HG03039 (cell line): Measurements from ENCODE around the gene BRIP1.
A peak's percentile ranks its signal among the peaks of the same experiment; 100 is the strongest.
"Not testable (repeated sequence)": the region's sequence is repeated elsewhere in the genome, so short reads cannot be mapped to it uniquely, and the experiment has no call there.

Experiments
- ATAC-seq: cut with Tn5 transposase; IDR thresholded peaks from one replicate; pipeline ENCODE4 v1.9.1; 2021; ENCODE audit warnings: mild to moderate bottlenecking, moderate library complexity; ENCODE audit not compliant: unreplicated experiment

Gene BRIP1

GRCh38 chr17:61862975-61863800 lies at the start of gene BRIP1:
Gene BRIP1, minus strand, starts transcription at chr17:61863528. Its CDS starts 1,989 bp downstream, at chr17:61861539.
- peak; percentile 89 for ATAC-seq

- no peak for ATAC-seq
Observed at GRCh38 chr17:61908292-61909037, 45.1 kb upstream of the BRIP1 start.

- no peak for ATAC-seq
Observed at GRCh38 chr17:61907361-61907760, 44.0 kb upstream of the BRIP1 start.

GRCh38 chr17:61904094-61904710 lies 40.9 kb upstream of the BRIP1 start:
- no peak for ATAC-seq

GRCh38 chr17:61903251-61903650 lies 39.9 kb upstream of the BRIP1 start:
- ATAC-seq, result no peak

GRCh38 chr17:61897548-61898180 lies 34.3 kb upstream of the BRIP1 start:
- ATAC-seq, result no peak

- ATAC-seq, result no peak
Observed at GRCh38 chr17:61895391-61895790, 32.1 kb upstream of the BRIP1 start.

GRCh38 chr17:61894310-61894709 lies 31.0 kb upstream of the BRIP1 start:
- ATAC-seq, result not testable (repeated sequence)

GRCh38 chr17:61887733-61888132 lies 24.4 kb upstream of the BRIP1 start:
- not testable (repeated sequence) for ATAC-seq

GRCh38 chr17:61885865-61886264 lies 22.5 kb upstream of the BRIP1 start:
- ATAC-seq, result not testable (repeated sequence)

- ATAC-seq, result no peak
Observed at GRCh38 chr17:61884864-61885263, 21.5 kb upstream of the BRIP1 start.

- no peak for ATAC-seq
Observed at GRCh38 chr17:61880589-61881102, 17.3 kb upstream of the BRIP1 start.

GRCh38 chr17:61878984-61879612 lies 15.8 kb upstream of the BRIP1 start:
- no peak for ATAC-seq

- no peak for ATAC-seq
Observed at GRCh38 chr17:61878520-61878919, 15.2 kb upstream of the BRIP1 start.

GRCh38 chr17:61877837-61878236 lies 14.5 kb upstream of the BRIP1 start:
- no peak for ATAC-seq

GRCh38 chr17:61875804-61876203 lies 12.5 kb upstream of the BRIP1 start:
- no peak for ATAC-seq

GRCh38 chr17:61875285-61875684 lies 12.0 kb upstream of the BRIP1 start:
- no peak for ATAC-seq

GRCh38 chr17:61874075-61874474 lies 10.7 kb upstream of the BRIP1 start:
- no peak for ATAC-seq

- ATAC-seq, result no peak
Observed at GRCh38 chr17:61872099-61872498, 8.8 kb upstream of the BRIP1 start.

GRCh38 chr17:61869138-61869537 lies 5.8 kb upstream of the BRIP1 start:
- ATAC-seq, result no peak
